K562 (cell line): Measurements from ENCODE around the gene CCDC9. TPM values are rescaled to one million over a fixed set of nuclear protein-coding genes. Genes with fewer than 3 reads are reported as not detected.

ENCODE experiments used
- CCNT2 ChIP-seq: IDR thresholded peaks from 2 replicates; pipeline ENCODE4 v1.6.1; 2011; ENCODE audit warnings: borderline replicate concordance, low read depth, mild to moderate bottlenecking, moderate library complexity, mixed read lengths, low read length; ENCODE audit not compliant: insufficient read length; ENCODE audit errors: extremely low read depth
- ESRRA ChIP-seq: fragments of 450-650 bp; IDR thresholded peaks from 2 replicates; pipeline ENCODE4 v1.6.1; 2014; ENCODE audit warnings: low read depth, mild to moderate bottlenecking, moderate library complexity, borderline replicate concordance
- ESRRB ChIP-seq: fragments of 250-450 bp; sonication (Bioruptor Pico); IDR thresholded peaks from 2 replicates; pipeline ENCODE4 v1.5.0; 2020; ENCODE audit warnings: mild to moderate bottlenecking, moderate library complexity, borderline replicate concordance
- EWSR1 ChIP-seq: fragments of 450-650 bp; IDR thresholded peaks from 2 replicates; pipeline ENCODE4 v1.6.1; 2018; ENCODE audit warnings: borderline replicate concordance, mild to moderate bottlenecking, low read depth, moderate library complexity; ENCODE audit not compliant: partially characterized antibody
- GABPA ChIP-seq: fragments of 200-800 bp; sonication (Bioruptor generic); conservative IDR thresholded peaks from 2 replicates; pipeline ENCODE4 v1.6.1; 2016; ENCODE audit warnings: low read depth, missing genetic modification characterization, missing compliant biosample characterization
- HDAC2 ChIP-seq: fragments of 450-650 bp; IDR thresholded peaks from 2 replicates; pipeline ENCODE4 v1.6.1; 2016; ENCODE audit warnings: mild to moderate bottlenecking
- HLTF ChIP-seq: fragments of 450-650 bp; IDR thresholded peaks from 2 replicates; pipeline ENCODE4 v1.6.1; 2016
- HNRNPL ChIP-seq: fragments of 200-400 bp; formaldehyde crosslinking; IDR thresholded peaks from 2 replicates; pipeline ENCODE4 v1.6.1; 2017; ENCODE audit warnings: low read depth, mild to moderate bottlenecking, low read length
- KLF16 ChIP-seq: IDR thresholded peaks from 2 replicates; pipeline ENCODE4 v1.6.1; 2016; ENCODE audit warnings: antibody characterized with exemption
- LCOR ChIP-seq: sonication (generic); formaldehyde crosslinking; IDR thresholded peaks from 2 replicates; pipeline ENCODE4 v1.8.0; 2022; ENCODE audit warnings: mild to moderate bottlenecking, missing genetic modification reagents
- NR1H2 ChIP-seq: sonication (generic); formaldehyde crosslinking; IDR thresholded peaks from 2 replicates; pipeline ENCODE4 v1.4.0; 2020; ENCODE audit warnings: mild to moderate bottlenecking, missing genetic modification reagents
- PTBP1 ChIP-seq: fragments of 200-400 bp; formaldehyde crosslinking; IDR thresholded peaks from 2 replicates; pipeline ENCODE4 v1.6.1; 2017; ENCODE audit warnings: low read depth, low read length
- RB1 ChIP-seq: fragments of 450-650 bp; IDR thresholded peaks from 2 replicates; pipeline ENCODE4 v1.6.1; 2017; ENCODE audit warnings: low read depth, mild to moderate bottlenecking
- SIN3A ChIP-seq, 2 experiments: fragments of 150-350 bp in 1 of 2; IDR thresholded peaks; 2 replicates each; pipeline ENCODE4 v1.6.1; 2011 to 2016; ENCODE audit warnings: borderline replicate concordance in 2 of 2, low read depth in 2 of 2, low read length in 2 of 2, mild to moderate bottlenecking in 2 of 2, moderate library complexity in 2 of 2; ENCODE audit not compliant: control insufficient read depth in 1 of 2
- SMC3 ChIP-seq: conservative IDR thresholded peaks from 2 replicates; pipeline ENCODE4 v1.6.1; 2011; ENCODE audit warnings: low read depth, low read length, improper control_type of control experiment; ENCODE audit not compliant: insufficient read depth
- SP2 ChIP-seq: IDR thresholded peaks from 2 replicates; pipeline ENCODE4 v1.6.1; 2011; ENCODE audit warnings: mild to moderate bottlenecking, low read depth, low read length, moderate library complexity; ENCODE audit not compliant: poor library complexity, severe bottlenecking; ENCODE audit errors: extremely low read depth
- SRF ChIP-seq, 2 experiments: fragments of 250-450, 450-650 bp in 1 of 2; sonication (Bioruptor Pico) in 1 of 2; sonication (generic) in 1 of 2; formaldehyde crosslinking; IDR thresholded peaks; 2 replicates each; pipeline versions ENCODE4 v1.5.0 to v1.5.1; 2020 to 2022; ENCODE audit warnings: mild to moderate bottlenecking in 1 of 2, missing genetic modification reagents in 1 of 2
- TCF7 ChIP-seq: sonication (generic); IDR thresholded peaks from 2 replicates; pipeline ENCODE4 v1.6.1; 2016; ENCODE audit warnings: antibody characterized with exemption, borderline replicate concordance
- U2AF1 ChIP-seq: fragments of 200-400 bp; formaldehyde crosslinking; optimal IDR thresholded peaks from 2 replicates; pipeline ENCODE3; 2017; ENCODE audit warnings: mild to moderate bottlenecking, low read depth, low read length, moderate library complexity
- ZFP36 ChIP-seq: fragments of 150-350 bp; IDR thresholded peaks from 2 replicates; pipeline ENCODE4 v1.6.1; 2018; ENCODE audit warnings: low read length, low read depth; ENCODE audit not compliant: partially characterized antibody
- ZNF764 ChIP-seq: fragments of 250-450 bp; sonication (Bioruptor Pico); IDR thresholded peaks from 2 replicates; pipeline ENCODE4 v1.4.0; 2020; ENCODE audit warnings: low read depth, mild to moderate bottlenecking, moderate library complexity
- polyA plus RNA-seq, 8 experiments: library from polyadenylated mRNA; depleted of rRNA in 4 of 8; stranded (reverse) in 5 of 8; unstranded in 3 of 8; fragments of >200 nt; fragmentation: Nextera tagmentation in 2 of 8; fragmentation: Illumina TruSeq in 1 of 8; extraction: Ambion mirVana in 2 of 8; extraction: Trizol in 1 of 8; gene quantifications; 2 replicates each; pipeline versions ENCODE4 v1.2.1 to v1.2.3, GENCODE V29; 2011 to 2014; ENCODE audit warnings: inconsistent platforms in 1 of 8, missing spikeins in 1 of 8
- total RNA-seq, 7 experiments: library from RNA; depleted of rRNA in 6 of 7; stranded (reverse); fragments of >200 nt in 6 of 7; fragmentation: Illumina TruSeq in 2 of 7; extraction: Trizol in 2 of 7; gene quantifications; 2 replicates each; pipeline versions ENCODE4 v1.2.1 to v1.2.3, GENCODE V29; 2011 to 2021; ENCODE audit warnings: low replicate concordance in 1 of 7
- TF ChIP-seq, protein P1 (sequence below): fragments of 150-350 bp; IDR thresholded peaks from 2 replicates; pipeline ENCODE4 v1.6.1; 2014; ENCODE audit warnings: low read depth, mild to moderate bottlenecking, low read length, borderline replicate concordance
- TF ChIP-seq, protein P2 (sequence below): sonication (generic); formaldehyde crosslinking; IDR thresholded peaks from 2 replicates; pipeline ENCODE4 v1.9.0; 2022; ENCODE audit warnings: mild to moderate bottlenecking, missing genetic modification reagents

The CCDC9 gene
- total and polyA plus RNA-seq, 9 of the 15 experiments (the other 6 are each of a cell fraction or from before 2014, with no cell fraction given), result 0.23 to 38.6 (median 8.4) TPM

GRCh38 chr19:47230054-47230920 is 26.0 kb upstream of the CCDC9 start (continued):
- TF ChIP-seq NR1H2 (CRISPR knock-in tag), result 0 out of 2 replicates have a peak, but pooled peaks have one; percentile 68
- no peak for TF ChIP-seq ZNF764
- TF ChIP-seq HNRNPL, result 0 out of 2 replicates have a peak, but pooled peaks have one; percentile 26
- 0 out of 2 replicates have a peak, but pooled peaks have one; percentile 16 for TF ChIP-seq KLF16
- TF ChIP-seq TCF7, result 0 out of 2 replicates have a peak, but pooled peaks have one; percentile 12
- TF ChIP-seq ESRRA, result 0 out of 2 replicates have a peak, but pooled peaks have one; percentile 11
- TF ChIP-seq EWSR1, result no peak
- TF ChIP-seq SMC3, result 0 out of 2 replicates have a peak, but pooled peaks have one; percentile 30
- TF ChIP-seq U2AF1, result peak; percentile 61
- no peak for TF ChIP-seq SP2
- TF ChIP-seq GABPA, result peak; percentile 50
- TF ChIP-seq SRF (CRISPR knock-in tag; IDR thresholded peaks at IDR 0.05), result no peak
- peak; percentile 99 for TF ChIP-seq ZFP36
- TF ChIP-seq, protein P1, sequence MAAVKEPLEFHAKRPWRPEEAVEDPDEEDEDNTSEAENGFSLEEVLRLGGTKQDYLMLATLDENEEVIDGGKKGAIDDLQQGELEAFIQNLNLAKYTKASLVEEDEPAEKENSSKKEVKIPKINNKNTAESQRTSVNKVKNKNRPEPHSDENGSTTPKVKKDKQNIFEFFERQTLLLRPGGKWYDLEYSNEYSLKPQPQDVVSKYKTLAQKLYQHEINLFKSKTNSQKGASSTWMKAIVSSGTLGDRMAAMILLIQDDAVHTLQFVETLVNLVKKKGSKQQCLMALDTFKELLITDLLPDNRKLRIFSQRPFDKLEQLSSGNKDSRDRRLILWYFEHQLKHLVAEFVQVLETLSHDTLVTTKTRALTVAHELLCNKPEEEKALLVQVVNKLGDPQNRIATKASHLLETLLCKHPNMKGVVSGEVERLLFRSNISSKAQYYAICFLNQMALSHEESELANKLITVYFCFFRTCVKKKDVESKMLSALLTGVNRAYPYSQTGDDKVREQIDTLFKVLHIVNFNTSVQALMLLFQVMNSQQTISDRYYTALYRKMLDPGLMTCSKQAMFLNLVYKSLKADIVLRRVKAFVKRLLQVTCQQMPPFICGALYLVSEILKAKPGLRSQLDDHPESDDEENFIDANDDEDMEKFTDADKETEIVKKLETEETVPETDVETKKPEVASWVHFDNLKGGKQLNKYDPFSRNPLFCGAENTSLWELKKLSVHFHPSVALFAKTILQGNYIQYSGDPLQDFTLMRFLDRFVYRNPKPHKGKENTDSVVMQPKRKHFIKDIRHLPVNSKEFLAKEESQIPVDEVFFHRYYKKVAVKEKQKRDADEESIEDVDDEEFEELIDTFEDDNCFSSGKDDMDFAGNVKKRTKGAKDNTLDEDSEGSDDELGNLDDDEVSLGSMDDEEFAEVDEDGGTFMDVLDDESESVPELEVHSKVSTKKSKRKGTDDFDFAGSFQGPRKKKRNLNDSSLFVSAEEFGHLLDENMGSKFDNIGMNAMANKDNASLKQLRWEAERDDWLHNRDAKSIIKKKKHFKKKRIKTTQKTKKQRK, result no peak
- TF ChIP-seq, protein P2, sequence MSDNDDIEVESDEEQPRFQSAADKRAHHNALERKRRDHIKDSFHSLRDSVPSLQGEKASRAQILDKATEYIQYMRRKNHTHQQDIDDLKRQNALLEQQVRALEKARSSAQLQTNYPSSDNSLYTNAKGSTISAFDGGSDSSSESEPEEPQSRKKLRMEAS, result peak; percentile 51; the same call in 1 of the 2 replicates
- TF ChIP-seq PTBP1, result 0 out of 2 replicates have a peak, but pooled peaks have one; percentile 76
- peak; percentile 64 to 89; a peak in 2 of 4 replicates for TF ChIP-seq SIN3A (IDR thresholded peaks at IDR 0.05; ENCODE audit: borderline replicate concordance in 2 of 2, control insufficient read depth in 1 of 2, low read depth in 2 of 2, low read length in 2 of 2)
- peak; percentile 43; the same call in 1 of the 2 replicates for TF ChIP-seq HDAC2
- TF ChIP-seq CCNT2, result peak; percentile 81
- TF ChIP-seq HLTF, result peak; percentile 92
- TF ChIP-seq RB1, result peak; percentile 73
- 0 out of 2 replicates have a peak, but pooled peaks have one; percentile 21 for TF ChIP-seq LCOR (CRISPR knock-in tag)
- TF ChIP-seq ESRRB (CRISPR knock-in tag), result no peak
